HG03558 (cell line): ENCODE results near the gene TTLL4.
"Not testable (repeated sequence)": the region's sequence is repeated elsewhere in the genome, so short reads cannot be mapped to it uniquely, and the experiment has no call there.

Source experiments
- ATAC-seq: cut with Tn5 transposase; IDR thresholded peaks from one replicate; pipeline ENCODE4 v1.9.1; 2021; ENCODE audit warnings: moderate number of reproducible peaks; ENCODE audit not compliant: unreplicated experiment; ENCODE audit errors: extremely low read depth

TTLL4 gene

GRCh38 chr2:218710687-218711549 lies at the start of gene TTLL4:
Gene TTLL4 (plus strand): TSS chr2:218710835. CDS start chr2:218737677, 26,842 bp downstream.
- peak; percentile 77 for ATAC-seq

- ATAC-seq = no peak
Observed at GRCh38 chr2:218662377-218662776, 48.3 kb upstream of the TTLL4 start.

GRCh38 chr2:218662827-218663226 lies 47.8 kb upstream of the TTLL4 start:
- no peak for ATAC-seq

GRCh38 chr2:218663901-218664300 lies 46.7 kb upstream of the TTLL4 start:
- no peak for ATAC-seq

GRCh38 chr2:218664653-218665052 lies 46.0 kb upstream of the TTLL4 start:
- no peak for ATAC-seq

- ATAC-seq = no peak
Observed at GRCh38 chr2:218671097-218671653, 39.5 kb upstream of the TTLL4 start.

GRCh38 chr2:218671654-218672566 lies 38.7 kb upstream of the TTLL4 start, which contains the start of the genes RNF25 and STK36:
Gene RNF25 (minus strand): TSS chr2:218672002. CDS start chr2:218671970, 32 bp downstream.
Gene STK36 (plus strand): TSS chr2:218672086. CDS start chr2:218672830, 744 bp downstream.
- ATAC-seq = peak; percentile 77

GRCh38 chr2:218679119-218679518 lies 31.5 kb upstream of the TTLL4 start:
- ATAC-seq = no peak

- ATAC-seq = no peak
Observed at GRCh38 chr2:218680061-218680460, 30.6 kb upstream of the TTLL4 start.

- ATAC-seq = not testable (repeated sequence)
Observed at GRCh38 chr2:218687400-218688060, 23.1 kb upstream of the TTLL4 start.

GRCh38 chr2:218691234-218691633 lies 19.4 kb upstream of the TTLL4 start:
- ATAC-seq = no peak

GRCh38 chr2:218694405-218695145 lies 16.1 kb upstream of the TTLL4 start:
- ATAC-seq = no peak

GRCh38 chr2:218698885-218699284 lies 11.8 kb upstream of the TTLL4 start:
- ATAC-seq = no peak

- ATAC-seq = no peak
Observed at GRCh38 chr2:218701806-218702205, 8.8 kb upstream of the TTLL4 start.

- no peak for ATAC-seq
Observed at GRCh38 chr2:218703341-218703740, 7.3 kb upstream of the TTLL4 start.

GRCh38 chr2:218708086-218708485 lies 2.5 kb upstream of the TTLL4 start:
- no peak for ATAC-seq

GRCh38 chr2:218709908-218710307 lies 727 bp upstream of the TTLL4 start:
- no peak for ATAC-seq

GRCh38 chr2:218710334-218710686 lies 325 bp upstream of the TTLL4 start:
- no peak for ATAC-seq

- no peak for ATAC-seq
Observed at GRCh38 chr2:218711550-218711929, 905 bp downstream of the TTLL4 start.
